H1 (cell line): ENCODE measurements around the gene ACTG1. TPM values are rescaled to one million over a fixed set of nuclear protein-coding genes. Genes with fewer than 3 reads are reported as not detected.

Experiments
- GTF2F1 ChIP-seq: IDR thresholded peaks from 2 replicates; pipeline ENCODE4 v1.6.1; 2012; ENCODE audit warnings: low read depth, low read length, improper control_type of control experiment, borderline replicate concordance
- MAFK ChIP-seq: IDR thresholded peaks from 2 replicates; pipeline ENCODE4 v1.6.1; 2012; ENCODE audit warnings: low read depth, mild to moderate bottlenecking, improper control_type of control experiment, low read length
- PHF8 ChIP-seq: fragments of 200-600 bp; sonication (generic); conservative IDR thresholded peaks from 2 replicates; pipeline ENCODE4 v1.7.1; 2012; ENCODE audit warnings: low read depth, mild to moderate bottlenecking, inconsistent platforms, low read length, moderate library complexity
- POLR2AphosphoS5 ChIP-seq: IDR thresholded peaks from 2 replicates; pipeline ENCODE4 v1.6.1; 2011; ENCODE audit warnings: low read depth, low read length
- SAP30 ChIP-seq: fragments of 300-600 bp; sonication (generic); IDR thresholded peaks from 2 replicates; pipeline ENCODE4 v1.7.1; 2012; ENCODE audit warnings: low read length, moderate library complexity, mild to moderate bottlenecking, inconsistent platforms; ENCODE audit not compliant: insufficient read depth, insufficient replicate concordance
- SUZ12 ChIP-seq: fragments of 200-600 bp; sonication (generic); IDR thresholded peaks from 2 replicates; pipeline ENCODE4 v1.6.1; 2012; ENCODE audit warnings: mild to moderate bottlenecking, inconsistent platforms, low read length, moderate library complexity, mixed read lengths
- TAF7 ChIP-seq: optimal IDR thresholded peaks from 2 replicates; pipeline ENCODE3; 2011; ENCODE audit warnings: low read depth, mild to moderate bottlenecking, inconsistent platforms, low read length, moderate library complexity, borderline replicate concordance
- polyA plus RNA-seq, 7 experiments: library from polyadenylated mRNA; depleted of rRNA in 3 of 7; stranded (reverse) in 5 of 7; unstranded in 2 of 7; fragments of >200 nt in 5 of 7; fragments of 200-250 nt in 2 of 7; gene quantifications; 1 replicate in 5 of 7; 2 replicates in 1 of 7; 4 replicates in 1 of 7; pipeline versions ENCODE4 v1.2.1 to v1.2.3, GENCODE V29; 2011 to 2013; ENCODE audit warnings: missing spikeins in 2 of 7, mixed read lengths in 2 of 7
- total RNA-seq: library from RNA; stranded (reverse); fragmentation: NEBNext Ultra II Directional; extraction: Animal tissue kit (Norgen Biotek cat#: 25700); gene quantifications from 2 replicates; pipeline ENCODE4 v1.2.1, GENCODE V29; 2021
- TF ChIP-seq, protein P1 (sequence below): IDR thresholded peaks from 2 replicates; pipeline ENCODE4 v1.6.1; 2012; ENCODE audit warnings: inconsistent platforms
- TF ChIP-seq, protein P2 (sequence below): IDR thresholded peaks from 2 replicates; pipeline ENCODE4 v1.6.1; 2012; ENCODE audit warnings: low read length, inconsistent platforms

The ACTG1 gene
- total and polyA plus RNA-seq, 2 of the 8 experiments (the other 6 are each of a cell fraction or from before 2014, with no cell fraction given): 3,535 to 5,010 TPM

DNA sequence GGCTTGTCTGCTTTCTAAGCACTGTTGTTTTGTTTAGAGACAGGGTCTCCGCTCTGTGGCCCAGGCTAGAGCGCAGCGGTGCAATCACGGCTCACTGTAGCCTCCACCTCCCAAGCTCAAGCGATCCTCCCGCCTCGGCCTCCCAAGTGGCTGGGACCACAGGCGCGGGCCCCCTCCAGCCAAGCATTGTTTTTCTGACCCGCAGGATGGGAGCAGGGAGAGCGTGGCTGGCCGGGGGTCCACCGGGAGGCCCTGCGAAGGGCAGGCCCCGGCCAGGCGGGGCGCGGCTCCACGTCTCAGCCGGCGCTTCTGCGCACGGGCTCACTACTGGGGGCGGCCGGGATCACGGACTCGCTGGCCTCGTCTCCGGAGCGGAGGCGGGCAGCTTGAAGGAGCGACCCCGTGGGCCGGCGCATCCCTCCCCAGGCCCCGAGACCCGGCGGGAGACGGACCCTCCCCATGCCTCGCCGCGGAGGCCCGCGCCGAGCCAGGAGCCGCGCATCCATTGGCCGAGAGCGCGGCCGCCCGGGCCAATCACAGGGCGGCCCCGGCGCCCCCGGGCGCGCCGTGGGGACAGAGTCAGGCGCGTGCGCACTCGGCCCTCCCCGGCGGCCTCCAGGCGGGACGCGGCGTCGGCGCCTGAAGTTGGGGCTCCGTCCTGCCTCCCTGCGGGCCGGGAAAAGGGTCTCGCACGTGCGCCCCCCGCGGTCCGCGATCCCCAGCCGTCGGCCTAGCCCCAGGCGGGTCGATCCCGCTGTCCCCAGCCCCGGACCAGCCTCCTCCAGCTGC lies 24.9 kb downstream of the ACTG1 start (continued):
- TF ChIP-seq SUZ12 (no peak), PHF8 (peak; percentile 54; the same call in 1 of the 2 replicates), POLR2AphosphoS5 (0 out of 2 replicates have a peak, but pooled peaks have one; percentile 37), GTF2F1 (no peak), TAF7 (no peak), MAFK (no peak), SAP30 (no peak)
- TF ChIP-seq, protein P1, sequence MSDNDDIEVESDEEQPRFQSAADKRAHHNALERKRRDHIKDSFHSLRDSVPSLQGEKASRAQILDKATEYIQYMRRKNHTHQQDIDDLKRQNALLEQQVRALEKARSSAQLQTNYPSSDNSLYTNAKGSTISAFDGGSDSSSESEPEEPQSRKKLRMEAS: peak; percentile 51
- TF ChIP-seq, protein P2, sequence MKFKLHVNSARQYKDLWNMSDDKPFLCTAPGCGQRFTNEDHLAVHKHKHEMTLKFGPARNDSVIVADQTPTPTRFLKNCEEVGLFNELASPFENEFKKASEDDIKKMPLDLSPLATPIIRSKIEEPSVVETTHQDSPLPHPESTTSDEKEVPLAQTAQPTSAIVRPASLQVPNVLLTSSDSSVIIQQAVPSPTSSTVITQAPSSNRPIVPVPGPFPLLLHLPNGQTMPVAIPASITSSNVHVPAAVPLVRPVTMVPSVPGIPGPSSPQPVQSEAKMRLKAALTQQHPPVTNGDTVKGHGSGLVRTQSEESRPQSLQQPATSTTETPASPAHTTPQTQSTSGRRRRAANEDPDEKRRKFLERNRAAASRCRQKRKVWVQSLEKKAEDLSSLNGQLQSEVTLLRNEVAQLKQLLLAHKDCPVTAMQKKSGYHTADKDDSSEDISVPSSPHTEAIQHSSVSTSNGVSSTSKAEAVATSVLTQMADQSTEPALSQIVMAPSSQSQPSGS: no peak
